PC-3 (cell line): ENCODE data around the gene FERMT3. TPM values are rescaled to one million over a fixed set of nuclear protein-coding genes. Genes with fewer than 3 reads are reported as not detected.

ENCODE experiments used
- ATAC-seq: fragments of 200-7000 bp; cut with Tn5 transposase; 2 replicates; pipeline ENCODE4 v1.9.1; 2020; ENCODE audit warnings: mild to moderate bottlenecking, moderate library complexity
- BruUV-seq: library from RNA; stranded (reverse); fragments of 400-500 nt; replicated peaks from 2 replicates; lab custom pipeline; 2021; lab: Mats Ljungman, UMichigan
- CTCF ChIA-PET: fragments of 300-600 bp; sonication (Branson Sonifier 250); formaldehyde crosslinking; loops from one replicate; lab custom pipeline; 2022; ENCODE audit warnings: antibody characterized with exemption; lab: Charles Lee
- POLR2A ChIA-PET: fragments of 300-600 bp; sonication (Branson Sonifier 250); formaldehyde crosslinking; loops from one replicate; lab custom pipeline; 2022; ENCODE audit warnings: antibody characterized with exemption; ENCODE audit not compliant: unreplicated experiment; lab: Charles Lee
- DNase-seq: peaks from one replicate; pipeline ENCODE4 v3.0.0-alpha.2; 2015
- H2AFZ ChIP-seq: fragments of 300-600 bp; sonication (generic); 2 replicates; pipeline ENCODE4 v1.6.0; 2016; ENCODE audit warnings: antibody characterized with exemption, low read length
- H3F3A ChIP-seq: fragments of 300-600 bp; sonication (generic); one replicate; pipeline ENCODE4 v1.6.0; 2017; ENCODE audit warnings: antibody characterized with exemption, low read length, control low read depth, mild to moderate bottlenecking; ENCODE audit not compliant: unreplicated experiment
- H3K27ac ChIP-seq: fragments of 300-600 bp; sonication (generic); 2 replicates; pipeline ENCODE4 v1.5.1; 2016; ENCODE audit warnings: mild to moderate bottlenecking, low read length
- H3K27me3 ChIP-seq: fragments of 300-600 bp; sonication (generic); 2 replicates; pipeline ENCODE4 v1.6.1; 2016; ENCODE audit warnings: low read length, mixed read lengths
- H3K36me3 ChIP-seq: fragments of 300-600 bp; sonication (generic); 2 replicates; pipeline ENCODE4 v1.6.1; 2016; ENCODE audit warnings: low read depth, mixed run types, low read length, mixed read lengths
- H3K4me1 ChIP-seq: fragments of 300-600 bp; sonication (generic); 2 replicates; pipeline ENCODE4 v1.5.1; 2016; ENCODE audit warnings: low read length; ENCODE audit not compliant: insufficient read depth
- H3K4me2 ChIP-seq: fragments of 300-600 bp; sonication (generic); 2 replicates; pipeline ENCODE4 v1.6.0; 2016; ENCODE audit warnings: low read length
- H3K4me3 ChIP-seq: fragments of 300-600 bp; sonication (generic); 2 replicates; pipeline ENCODE4 v1.5.1; 2016; ENCODE audit warnings: mild to moderate bottlenecking, low read length, mixed read lengths
- H3K79me2 ChIP-seq: fragments of 300-600 bp; sonication (generic); 2 replicates; pipeline ENCODE4 v1.6.1; 2017; ENCODE audit warnings: low read length, mixed read lengths
- H3K9ac ChIP-seq: fragments of 300-600 bp; sonication (generic); 2 replicates; pipeline ENCODE4 v1.6.0; 2016; ENCODE audit warnings: mild to moderate bottlenecking, low read length
- H3K9me2 ChIP-seq: fragments of 300-600 bp; sonication (generic); replicated peaks from 2 replicates; pipeline ENCODE4 v1.6.1; 2016; ENCODE audit warnings: mixed run types, low read length, mixed read lengths
- H3K9me3 ChIP-seq: fragments of 300-600 bp; sonication (generic); 2 replicates; pipeline ENCODE4 v1.6.1; 2016; ENCODE audit warnings: low read length, mixed read lengths
- H4K20me1 ChIP-seq: fragments of 300-600 bp; sonication (generic); 2 replicates; pipeline ENCODE4 v1.6.1; 2016; ENCODE audit warnings: low read length, mixed read lengths
- CTCF ChIP-seq: fragments of 300-600 bp; sonication (generic); conservative IDR thresholded peaks from 2 replicates; pipeline ENCODE4 v1.5.1; 2017; ENCODE audit warnings: antibody characterized with exemption, low read depth, mild to moderate bottlenecking, low read length
- EZH2 ChIP-seq: fragments of 300-600 bp; sonication (generic); IDR thresholded peaks from one replicate; pipeline ENCODE4 v1.6.1; 2017; ENCODE audit warnings: antibody characterized with exemption, mild to moderate bottlenecking, low read length; ENCODE audit not compliant: unreplicated experiment
- EZH2phosphoT487 ChIP-seq: fragments of 300-600 bp; sonication (generic); IDR thresholded peaks from 2 replicates; pipeline ENCODE4 v1.6.1; 2018; ENCODE audit warnings: mild to moderate bottlenecking, antibody characterized with exemption, low read length, borderline replicate concordance
- intact Hi-C: fragments of 100-400 bp; cut with micrococcal nuclease; formaldehyde crosslinking; loops from 2 replicates; pipeline ENCODE4 v1.9.0; 2023
- total RNA-seq: library from RNA; depleted of rRNA; stranded (reverse); fragments of >200 nt; gene quantifications from 2 replicates; pipeline ENCODE4 v1.2.3, GENCODE V29; 2014

FERMT3 gene
- total RNA-seq, 1 experiment from 2014 or later, result 2.4 TPM

- TF ChIP-seq EZH2 (no peak), CTCF (no peak), EZH2phosphoT487 (no peak)
- no peaks in the 10 kb centered on the region for H3K27me3 ChIP-seq
- ATAC-seq (peak; percentile 42), DNase-seq (peak; percentile 69)
- no peaks in the 10 kb centered on the region for H3K9me3 ChIP-seq
- peak within 1 kb of the TSS; percentile 82 for H3K4me3 ChIP-seq
- peak within 1 kb of the TSS; percentile 69 for H2AFZ ChIP-seq
- peaks cover 47% of the 10 kb centered on the region for H3K4me1 ChIP-seq
- H3K9me2 ChIP-seq, result no peaks in the 10 kb centered on the region
- TSS peak; percentile 39 for BruUV-seq
- H3K27ac ChIP-seq, result no peak within 1 kb of the TSS
- intact Hi-C loops, result loop anchor here (5.0 kb wide), 1 partner anchor 47 kb away; the partner anchor contains the start of gene STIP1
- no peaks in the 10 kb centered on the region; the same call in 1 of the 2 replicates for H3K36me3 ChIP-seq
- H3K9ac ChIP-seq, result peak within 1 kb of the TSS; percentile 26; the same call in 1 of the 2 replicates
- POLR2A ChIA-PET, result no interaction called here
- no peaks in the 10 kb centered on the region for H4K20me1 ChIP-seq
- H3K4me2 ChIP-seq, result peak within 1 kb of the TSS; percentile 94
- CTCF ChIA-PET, result no interaction called here
- H3F3A ChIP-seq, result peaks cover 5% of the 10 kb centered on the region
- H3K79me2 ChIP-seq, result peaks cover 11% of the 10 kb centered on the region; the same call in 1 of the 2 replicates
These were observed 27.5 kb downstream of the FERMT3 start, which contains the start of gene VEGFB for GRCh38 chr11:64233913-64234586. Gene VEGFB, plus strand, starts transcription at chr11:64234584. Its CDS starts 250 bp downstream, at chr11:64234834.

- DNase-seq (peak; percentile 59), ATAC-seq (peak; percentile 32)
- no peak overlapping the region for H3K9ac ChIP-seq
- peak overlapping the region; percentile 82 for H3K4me3 ChIP-seq
- intact Hi-C loops, result loop anchor here (5.0 kb wide), 1 partner anchor 48 kb away; the partner anchor contains the start of gene STIP1
- H2AFZ ChIP-seq, result peak overlapping the region; percentile 69
- H3K9me2 ChIP-seq, result no peaks in the 10 kb centered on the region
- POLR2A ChIA-PET, result interaction anchor here (0.5 kb wide), 1 partner anchor 883 kb away, joined by 4 read pairs; the partner anchor contains the start of gene ZNHIT2
- no peaks in the 10 kb centered on the region; the same call in 1 of the 2 replicates for H3K36me3 ChIP-seq
- H3K9me3 ChIP-seq, result no peaks in the 10 kb centered on the region
- no peak for TF ChIP-seq EZH2
- TF ChIP-seq CTCF, result no peak
- no peak for TF ChIP-seq EZH2phosphoT487
- H3K27ac ChIP-seq, result no peak overlapping the region
- H3K4me2 ChIP-seq, result peak overlapping the region; percentile 94
- H3F3A ChIP-seq, result peaks cover 7% of the 10 kb centered on the region
- peaks cover 11% of the 10 kb centered on the region; the same call in 1 of the 2 replicates for H3K79me2 ChIP-seq
- no peaks in the 10 kb centered on the region for H4K20me1 ChIP-seq
- no peaks in the 10 kb centered on the region for H3K27me3 ChIP-seq
- BruUV-seq, result no TSS peak
- peaks cover 48% of the 10 kb centered on the region for H3K4me1 ChIP-seq
- CTCF ChIA-PET, result no interaction called here
These were observed 28.3 kb downstream of the FERMT3 start for GRCh38 chr11:64234647-64235379.
